ENCODE measurements around the gene ZNF33B. TPM values are rescaled to one million over a fixed set of nuclear protein-coding genes. Genes with fewer than 3 reads are reported as not detected.

ZNF33B gene
- total RNA-seq, 1 experiment from 2014 or later, result 43.2 TPM

DNA sequence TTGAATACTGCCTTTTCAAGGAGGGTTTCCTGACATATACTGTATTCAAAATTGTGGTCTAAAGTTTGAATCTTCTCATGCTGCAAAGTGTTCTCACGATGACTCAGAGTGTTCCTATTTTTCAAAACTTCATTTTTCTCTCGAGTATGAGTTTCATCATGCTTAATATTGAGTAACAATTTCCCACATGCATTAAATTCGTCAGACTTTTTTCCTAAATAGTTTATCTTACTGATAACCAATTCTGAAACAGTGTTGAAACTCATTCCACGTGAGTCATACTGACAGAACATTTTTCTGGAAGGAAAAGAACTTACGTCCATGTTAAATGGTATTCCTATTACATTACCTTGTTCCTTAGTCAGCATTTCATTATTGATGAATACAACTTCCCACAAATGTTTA, 44.1 kb downstream of the ZNF33B start:
- no peak overlapping the region for H3K4me3 ChIP-seq (ENCODE audit: low read depth, low read length)
- POLR2A ChIA-PET, result no interaction called here

DNA sequence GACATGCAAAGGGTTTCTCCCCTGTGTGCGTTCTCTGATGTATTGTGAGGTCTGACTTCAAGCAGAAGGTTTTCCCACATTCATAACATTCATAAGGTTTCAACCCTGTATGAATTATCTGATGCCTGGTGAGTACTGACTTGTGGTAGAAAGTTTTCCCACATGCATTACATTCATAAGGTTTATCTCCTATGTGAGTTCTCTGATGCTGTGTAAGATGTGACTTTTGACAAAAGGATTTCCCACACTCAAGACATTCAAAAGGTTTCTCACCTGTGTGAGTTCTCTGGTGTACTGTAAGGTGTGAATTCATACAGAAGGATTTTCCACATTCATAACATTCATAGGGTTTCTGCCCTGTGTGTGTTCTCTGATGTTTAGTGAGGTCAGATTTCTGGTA, 45.1 kb downstream of the ZNF33B start:
- CTCF ChIA-PET, result no interaction called here
- H3K9me3 ChIP-seq, result peaks cover 21% of the 10 kb centered on the region

More for the DNA sequence above, 44.1 kb downstream of the ZNF33B start:
- Mint-ChIP-seq H3K27ac (ENCODE audit: unreplicated experiment) (no peak overlapping the region), H3K4me3 (ENCODE audit: unreplicated experiment) (no peak overlapping the region), H3K9me3 (ENCODE audit: unreplicated experiment) (peaks cover 62% of the 10 kb centered on the region), H3K36me3 (ENCODE audit: insufficient read depth, unreplicated experiment) (peaks cover 66% of the 10 kb centered on the region), H3K4me1 (ENCODE audit: low read depth, unreplicated experiment) (no peaks in the 10 kb centered on the region), H3K27me3 (ENCODE audit: insufficient read depth, unreplicated experiment) (no peaks in the 10 kb centered on the region)
- H3K4me1 ChIP-seq, result no peaks in the 10 kb centered on the region
- peaks cover 5% of the 10 kb centered on the region for H3K36me3 ChIP-seq (ENCODE audit: control insufficient read depth, insufficient read depth, low read length)
- no TSS peak for BruUV-seq (replicated peaks)
- no peaks in the 10 kb centered on the region for H3K27me3 ChIP-seq (replicated peaks; ENCODE audit: control insufficient read depth, insufficient read depth, low read length)
- no peak for DNase-seq
- CTCF ChIA-PET, result no interaction called here
- intact Hi-C loops (cut with micrococcal nuclease; ENCODE audit: unreplicated experiment), result no loop called here
- peaks cover 21% of the 10 kb centered on the region for H3K9me3 ChIP-seq
- TF ChIP-seq CTCF (IDR thresholded peaks at IDR 0.05; ENCODE audit: insufficient read depth in 1 of 2, low read depth in 1 of 2, low read length in 1 of 2, severe bottlenecking in 1 of 2, unreplicated experiment in 1 of 2), result no peak

DNA sequence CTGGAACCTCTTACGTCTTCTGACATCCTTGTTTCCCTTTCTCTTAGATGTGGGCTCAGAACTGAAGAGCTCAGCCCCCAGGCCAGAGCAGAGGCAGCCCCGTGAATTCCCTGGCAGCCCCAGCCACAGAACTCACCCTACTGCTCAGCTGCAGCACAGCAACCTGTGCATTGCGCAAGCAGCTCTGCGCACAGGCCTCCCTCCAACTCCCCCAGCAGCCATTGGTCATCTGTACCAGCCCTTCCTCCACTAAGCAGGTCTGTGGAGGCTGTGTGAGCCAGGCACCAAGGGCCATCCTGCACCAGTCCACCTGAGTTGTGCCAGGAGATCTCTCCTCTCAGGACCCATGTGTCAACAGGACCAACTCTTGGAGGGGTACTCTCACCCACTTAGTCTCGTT, 54.5 kb downstream of the ZNF33B start:
- Mint-ChIP-seq H3K27ac (ENCODE audit: unreplicated experiment) (no peak overlapping the region), H3K4me3 (ENCODE audit: unreplicated experiment) (no peak overlapping the region), H3K9me3 (ENCODE audit: unreplicated experiment) (no peaks in the 10 kb centered on the region), H3K36me3 (ENCODE audit: insufficient read depth, unreplicated experiment) (peaks cover 10% of the 10 kb centered on the region), H3K27me3 (ENCODE audit: insufficient read depth, unreplicated experiment) (no peaks in the 10 kb centered on the region), H3K4me1 (ENCODE audit: low read depth, unreplicated experiment) (no peaks in the 10 kb centered on the region)
- intact Hi-C loops (cut with micrococcal nuclease; ENCODE audit: unreplicated experiment), result no loop called here
- CTCF ChIA-PET, result no interaction called here
- no TSS peak for BruUV-seq (replicated peaks)
- H3K4me3 ChIP-seq (ENCODE audit: low read depth, low read length), result no peak overlapping the region
- no peak for TF ChIP-seq CTCF (IDR thresholded peaks at IDR 0.05; ENCODE audit: insufficient read depth in 1 of 2, low read depth in 1 of 2, low read length in 1 of 2, severe bottlenecking in 1 of 2, unreplicated experiment in 1 of 2)
- H3K9me3 ChIP-seq, result no peaks in the 10 kb centered on the region
- DNase-seq, result no peak
- no peaks in the 10 kb centered on the region for H3K27me3 ChIP-seq (replicated peaks; ENCODE audit: control insufficient read depth, insufficient read depth, low read length)
- POLR2A ChIA-PET, result no interaction called here
- H3K4me1 ChIP-seq, result no peaks in the 10 kb centered on the region
- H3K36me3 ChIP-seq (ENCODE audit: control insufficient read depth, insufficient read depth, low read length), result peaks cover 7% of the 10 kb centered on the region

More for the DNA sequence above, 45.1 kb downstream of the ZNF33B start:
- intact Hi-C loops (cut with micrococcal nuclease; ENCODE audit: unreplicated experiment), result no loop called here
- Mint-ChIP-seq H3K4me3 (ENCODE audit: unreplicated experiment) (no peak overlapping the region), H3K27ac (ENCODE audit: unreplicated experiment) (no peak overlapping the region), H3K36me3 (ENCODE audit: insufficient read depth, unreplicated experiment) (peaks cover 61% of the 10 kb centered on the region), H3K4me1 (ENCODE audit: low read depth, unreplicated experiment) (no peaks in the 10 kb centered on the region), H3K9me3 (ENCODE audit: unreplicated experiment) (peaks cover 56% of the 10 kb centered on the region), H3K27me3 (ENCODE audit: insufficient read depth, unreplicated experiment) (no peaks in the 10 kb centered on the region)
- Histone ChIP-seq H3K27me3 (replicated peaks; ENCODE audit: control insufficient read depth, insufficient read depth, low read length) (no peaks in the 10 kb centered on the region), H3K4me3 (ENCODE audit: low read depth, low read length) (no peak overlapping the region), H3K4me1 (no peaks in the 10 kb centered on the region), H3K36me3 (ENCODE audit: control insufficient read depth, insufficient read depth, low read length) (peaks cover 7% of the 10 kb centered on the region)
- no TSS peak for BruUV-seq (replicated peaks)
- POLR2A ChIA-PET, result no interaction called here
- DNase-seq, result no peak
- no peak for TF ChIP-seq CTCF (IDR thresholded peaks at IDR 0.05; ENCODE audit: insufficient read depth in 1 of 2, low read depth in 1 of 2, low read length in 1 of 2, severe bottlenecking in 1 of 2, unreplicated experiment in 1 of 2)
